GM19035 (cell line): Measurements from ENCODE around the gene RGS1.
"Not testable (repeated sequence)": the region's sequence is repeated elsewhere in the genome, so short reads cannot be mapped to it uniquely, and the experiment has no call there.

ENCODE experiments used
- ATAC-seq: cut with Tn5 transposase; IDR thresholded peaks from one replicate; pipeline ENCODE4 v1.9.1; 2021; ENCODE audit not compliant: unreplicated experiment

Gene RGS1

DNA sequence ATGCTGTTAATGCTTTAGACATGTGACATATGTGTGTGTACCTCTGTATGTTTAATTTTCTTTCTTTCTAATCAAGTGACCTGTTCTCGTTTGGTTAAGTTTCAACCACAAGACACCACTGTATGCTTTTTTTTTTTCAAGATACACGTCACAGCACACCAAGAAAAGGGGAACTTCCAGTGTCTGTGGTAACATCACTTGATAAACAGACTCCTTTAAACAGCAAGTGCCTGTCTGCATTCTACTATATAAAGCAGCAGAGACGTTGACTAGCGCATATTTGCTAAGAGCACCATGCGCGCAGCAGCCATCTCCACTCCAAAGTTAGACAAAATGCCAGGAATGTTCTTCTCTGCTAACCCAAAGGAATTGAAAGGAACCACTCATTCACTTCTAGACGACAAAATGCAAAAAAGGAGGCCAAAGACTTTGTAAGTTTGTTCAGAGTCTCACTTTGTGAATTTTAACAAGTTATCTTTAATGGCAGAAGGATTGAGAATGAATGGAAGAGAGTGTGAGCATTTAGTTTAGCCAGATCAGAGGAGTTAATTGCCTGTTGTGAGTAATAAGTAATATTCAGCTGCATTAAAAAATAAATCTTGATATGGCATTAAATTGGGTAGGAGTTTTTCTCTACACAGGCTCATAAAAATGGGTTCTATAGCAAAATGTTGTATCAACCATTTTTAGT, at the start of gene RGS1:
Gene RGS1 (plus strand): TSS at position 275 of the 691 bp plus-strand sequence. CDS start 20 bp downstream, at position 295.
- peak; percentile 89 for ATAC-seq

DNA sequence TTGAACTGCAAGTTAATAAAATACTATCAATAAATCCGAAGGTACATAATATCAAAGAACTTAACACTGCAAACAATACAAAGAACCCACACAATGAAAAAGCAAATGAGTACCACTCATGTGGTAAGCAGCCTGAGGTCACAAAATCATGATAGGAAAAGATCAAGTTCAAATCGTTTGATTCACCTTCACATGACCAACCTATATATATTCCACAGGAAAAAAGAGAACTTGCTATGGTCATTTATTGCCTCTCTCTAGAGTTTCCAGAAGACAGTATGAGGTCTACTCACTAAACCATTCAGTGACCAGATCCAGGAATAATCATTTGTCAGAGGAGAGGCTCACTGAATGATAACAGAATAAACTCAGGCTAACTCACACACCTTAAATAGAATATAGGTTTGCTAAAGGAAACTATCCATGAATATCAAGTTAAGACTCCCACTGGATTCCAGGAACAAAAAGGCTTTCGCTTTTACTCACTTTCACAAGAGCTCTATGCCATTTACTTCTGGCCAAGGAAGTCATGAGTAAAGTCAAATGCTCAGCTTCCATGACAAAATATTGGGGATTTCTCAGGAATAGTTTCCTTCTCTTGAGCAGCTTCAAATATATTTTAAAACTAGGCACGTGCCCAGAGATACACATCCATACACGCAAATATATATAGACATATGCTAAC, 48.3 kb upstream of the RGS1 start:
- no peak for ATAC-seq

DNA sequence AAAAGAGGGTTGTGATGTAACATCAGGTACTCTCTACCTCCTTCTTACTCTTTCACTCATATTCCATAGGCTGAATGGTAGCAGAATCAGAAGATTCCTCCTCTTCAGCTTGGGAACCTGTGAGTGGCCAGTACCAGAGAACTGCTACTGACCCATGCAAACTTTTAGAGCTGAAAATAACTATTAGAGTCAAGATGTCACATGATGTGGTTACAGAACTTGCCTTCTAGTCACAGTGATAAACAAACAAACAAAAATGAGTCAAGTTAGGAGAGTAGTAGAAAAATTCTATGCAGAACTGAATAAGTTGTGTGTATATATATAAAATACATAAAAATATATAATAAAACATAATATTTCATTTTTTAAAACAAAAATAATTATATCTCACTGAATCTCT, 47.6 kb upstream of the RGS1 start:
- ATAC-seq: peak; percentile 47

DNA sequence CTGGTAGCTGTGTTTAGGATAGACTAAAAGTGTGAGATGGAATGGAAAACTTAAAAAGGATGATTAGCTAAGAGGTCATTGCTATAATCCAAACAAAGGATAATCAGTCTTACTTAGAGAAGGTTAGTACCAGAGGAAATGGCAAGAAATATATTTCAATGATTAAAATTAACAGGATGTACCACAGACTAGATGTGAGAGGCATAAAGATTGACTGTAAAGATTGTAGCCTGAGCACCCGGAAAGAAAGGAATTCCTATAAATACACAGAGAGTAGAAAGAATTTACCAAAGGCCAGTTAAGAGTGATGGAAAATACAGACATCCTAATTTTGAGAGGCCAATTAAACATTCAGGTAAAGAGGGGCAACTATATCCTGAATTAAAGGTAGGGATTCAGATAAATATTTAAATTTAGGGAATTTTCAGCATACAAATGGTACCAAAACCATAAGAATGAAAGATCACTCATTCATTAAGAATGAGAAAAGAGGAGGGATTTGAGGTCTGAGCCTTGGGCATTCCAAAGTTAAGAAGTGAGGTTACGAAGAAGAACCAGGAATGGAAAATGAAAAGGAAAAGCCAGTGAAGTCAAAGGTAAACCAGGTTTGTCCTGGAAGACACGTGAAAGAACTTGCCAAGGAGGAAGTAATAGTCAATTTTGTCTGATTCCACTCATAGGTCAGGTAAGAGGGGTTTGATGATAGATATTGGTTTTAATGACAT, 46.4 kb upstream of the RGS1 start:
- no peak for ATAC-seq

DNA sequence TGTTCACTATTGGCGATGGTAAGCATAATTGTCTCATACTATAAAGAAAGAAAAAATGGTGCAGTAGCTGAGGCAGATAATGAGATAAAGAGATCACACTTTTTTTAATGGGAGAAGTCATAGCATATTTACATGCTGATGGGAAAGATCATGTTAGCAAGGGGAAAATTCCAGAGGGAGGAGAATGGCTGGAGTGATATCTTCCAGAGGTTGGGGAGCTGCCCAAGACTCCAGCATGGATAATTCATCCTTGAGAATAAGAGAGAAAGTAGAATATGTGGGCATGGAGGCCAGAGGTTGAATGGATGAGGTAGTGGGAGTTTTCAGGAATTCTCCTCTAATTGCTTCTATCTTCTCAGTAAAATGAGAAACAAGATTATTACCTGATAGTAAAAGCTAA, 45.8 kb upstream of the RGS1 start:
- ATAC-seq: no peak

DNA sequence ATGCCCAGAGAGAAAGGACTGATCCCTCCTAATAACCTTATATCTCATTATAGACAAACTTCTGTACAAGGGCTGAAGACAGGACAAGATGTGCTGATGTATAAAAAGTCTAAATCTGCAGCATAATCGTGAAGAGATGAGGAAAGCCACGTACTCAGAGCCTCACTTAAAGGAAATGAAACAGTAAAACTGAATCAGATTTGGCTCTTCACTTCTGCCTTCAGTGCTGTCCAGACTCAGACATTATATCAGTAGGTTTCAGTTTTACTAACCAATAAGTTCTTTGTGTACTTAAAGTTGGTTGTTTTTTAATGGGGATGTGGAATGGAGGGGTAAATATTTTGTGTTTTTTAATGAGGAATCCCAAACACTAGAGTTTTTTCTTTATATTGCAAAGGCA, 45.3 kb upstream of the RGS1 start:
- ATAC-seq: peak; percentile 97

DNA sequence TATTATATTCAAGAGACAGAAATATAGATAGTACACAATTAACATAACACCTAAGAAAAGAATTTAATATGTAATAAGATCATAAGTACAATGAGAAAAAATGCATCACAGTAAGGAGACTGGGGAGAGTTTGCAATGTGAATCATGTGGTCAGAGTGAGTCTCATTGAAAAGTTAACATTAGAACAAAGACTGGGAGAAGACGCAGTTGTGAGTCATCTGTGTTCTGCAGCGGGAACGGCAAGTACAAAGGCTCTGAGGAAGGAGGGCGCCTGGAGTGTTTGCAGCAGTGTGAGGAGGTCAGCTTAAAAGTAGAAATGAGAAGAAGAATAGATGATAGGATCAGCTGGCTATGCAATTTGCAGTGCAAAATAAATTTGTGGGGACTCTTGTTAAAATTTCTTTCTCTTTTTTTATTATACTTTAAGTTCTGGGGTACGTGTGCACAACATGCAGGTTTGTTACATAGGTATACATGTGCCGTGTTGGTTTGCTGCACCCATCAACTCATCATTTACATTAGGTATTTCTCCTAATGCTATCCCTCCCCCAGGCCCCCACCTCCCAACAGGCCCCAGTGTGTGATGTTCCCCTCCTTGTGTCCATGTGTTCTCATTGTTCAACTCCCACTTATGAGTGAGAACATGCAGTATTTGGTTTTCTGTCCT, 44.4 kb upstream of the RGS1 start:
- ATAC-seq: not testable (repeated sequence)

GRCh38 chr1:192534666-192535065, 40.9 kb upstream of the RGS1 start:
- no peak for ATAC-seq

- no peak for ATAC-seq
These were observed 39.5 kb upstream of the RGS1 start for GRCh38 chr1:192535916-192536664.

DNA sequence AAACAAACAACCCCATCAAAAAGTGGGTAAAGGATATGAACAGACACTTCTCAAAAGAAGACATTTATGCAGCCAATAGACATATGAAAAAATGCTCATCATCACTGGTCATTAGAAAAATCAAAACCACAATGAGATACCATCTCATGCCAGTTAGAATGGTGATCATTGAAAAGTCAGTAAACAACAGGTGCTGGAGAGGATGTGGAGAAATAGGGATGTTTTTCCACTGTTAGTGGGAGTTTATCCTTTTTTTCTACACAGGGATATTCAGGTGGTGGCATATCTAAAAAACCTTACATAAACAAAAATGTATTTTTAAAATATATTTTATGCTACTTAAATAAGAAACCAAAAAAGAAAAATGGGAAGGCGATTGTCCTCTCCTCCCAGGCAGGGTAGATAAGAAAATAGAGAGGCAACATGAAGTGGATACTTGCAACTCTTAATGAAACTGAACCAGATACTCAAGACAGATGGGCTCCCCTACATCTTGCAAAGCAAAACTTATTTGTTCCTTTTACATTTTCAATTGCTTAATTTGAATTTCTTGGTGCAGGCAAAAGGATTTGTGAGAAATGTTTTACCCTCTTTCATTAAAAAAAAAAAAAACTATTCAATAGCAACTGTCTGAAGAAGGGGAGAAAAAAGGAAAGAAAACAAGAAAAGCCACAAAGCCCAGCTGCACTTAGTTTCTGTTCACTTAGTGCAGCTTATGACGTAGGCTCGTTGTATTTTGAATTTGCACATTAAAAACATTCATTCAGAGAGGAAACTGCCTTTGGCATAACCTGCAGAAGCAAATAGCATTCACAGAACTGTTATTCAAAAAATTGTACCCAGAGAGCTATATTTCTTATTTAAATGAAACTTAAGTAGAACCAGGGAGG, 36.9 kb upstream of the RGS1 start:
- peak; percentile 87 for ATAC-seq

- peak; percentile 2 for ATAC-seq
These were observed 36.1 kb upstream of the RGS1 start for GRCh38 chr1:192539297-192540092.

DNA sequence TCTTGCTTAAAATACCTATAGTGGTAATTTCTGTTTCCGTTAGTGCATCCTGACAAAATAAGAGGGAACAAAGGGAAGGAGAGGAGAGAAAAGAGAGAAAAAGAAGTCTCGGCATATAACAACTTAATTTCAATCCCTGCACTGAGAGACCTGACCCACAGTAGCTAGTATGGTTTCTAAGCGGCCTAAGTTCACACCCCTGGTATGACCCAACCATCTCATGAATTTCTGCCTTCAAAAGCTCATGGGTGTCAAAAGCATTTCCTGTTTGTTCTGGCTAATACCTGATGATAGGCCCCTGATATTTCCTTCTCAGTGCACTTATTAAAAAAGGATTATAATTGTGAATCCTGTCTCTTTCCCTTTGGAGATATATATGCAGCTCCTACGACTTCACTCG, 32.1 kb upstream of the RGS1 start:
- no peak for ATAC-seq

GRCh38 chr1:192545896-192546521, 29.6 kb upstream of the RGS1 start:
- ATAC-seq: peak; percentile 47

GRCh38 chr1:192546596-192547190, 28.9 kb upstream of the RGS1 start:
- no peak for ATAC-seq

- no peak for ATAC-seq
These were observed 28.1 kb upstream of the RGS1 start for GRCh38 chr1:192547501-192547900.

DNA sequence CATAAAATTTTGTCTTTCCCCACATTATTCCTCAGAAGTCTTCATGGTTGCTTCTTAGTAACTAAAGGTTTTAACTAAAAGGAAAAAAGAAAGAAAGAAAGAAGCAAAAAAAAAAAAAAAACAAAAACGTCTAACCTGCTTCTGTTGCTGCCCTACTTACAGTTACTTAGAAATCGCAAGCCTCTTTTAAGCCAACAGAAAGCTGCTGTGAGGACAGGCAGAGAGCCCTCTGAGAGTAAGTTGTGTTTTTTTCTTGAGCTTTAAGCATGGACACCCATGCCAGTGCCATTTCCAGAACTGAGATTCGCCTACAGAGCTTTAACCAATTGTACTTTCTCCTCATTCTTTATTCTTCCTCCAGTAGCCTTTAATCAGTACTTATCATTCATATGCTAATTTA, 25.6 kb upstream of the RGS1 start:
- ATAC-seq: no peak

DNA sequence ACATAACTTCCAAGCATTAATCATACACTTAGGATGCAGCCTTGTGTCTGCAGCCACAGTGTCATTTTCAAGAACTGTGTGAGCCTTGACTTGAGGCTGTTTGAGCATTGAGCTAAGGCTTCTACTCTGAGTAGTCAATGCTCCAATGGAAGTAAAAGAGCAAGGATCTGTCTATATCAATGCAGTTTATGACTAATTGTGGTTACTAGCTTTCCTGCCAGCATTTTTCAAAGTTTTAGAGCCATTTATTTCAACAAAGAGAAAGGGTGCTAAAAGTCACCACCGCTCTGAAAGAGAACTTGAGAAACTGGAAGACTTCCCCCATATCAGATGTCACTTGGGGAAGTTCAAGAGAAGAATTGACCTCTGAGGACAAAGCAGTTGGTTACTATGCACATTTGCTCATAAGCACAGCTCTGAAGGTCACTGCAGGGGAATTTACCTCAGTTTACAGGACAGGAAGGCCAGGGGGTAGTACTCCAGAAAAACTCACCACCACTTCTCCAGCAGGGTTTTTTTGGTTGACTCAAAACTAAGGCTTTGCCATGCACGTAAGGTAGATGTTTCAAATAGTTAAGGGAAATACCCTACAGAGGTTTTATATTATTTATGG, 24.5 kb upstream of the RGS1 start:
- ATAC-seq: peak; percentile 57

DNA sequence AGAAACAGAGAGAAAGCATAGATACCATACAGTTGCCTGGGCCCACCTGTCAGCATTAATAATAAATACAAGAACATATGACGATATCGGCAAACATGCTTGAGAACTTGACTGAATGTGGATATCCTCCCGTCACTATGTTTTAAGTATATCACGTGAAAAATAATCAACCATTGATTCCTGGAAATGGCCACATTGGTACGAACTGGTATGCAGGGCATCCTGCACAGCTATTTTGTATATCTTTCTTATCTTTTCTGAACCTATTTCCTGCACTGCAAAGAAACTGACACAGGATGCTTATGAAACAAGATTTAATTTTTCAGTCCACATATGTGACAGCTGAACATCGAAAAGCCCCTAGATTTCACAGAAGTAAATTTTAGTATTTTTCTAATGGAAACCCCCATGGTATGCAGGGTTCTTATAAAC, 22.8 kb upstream of the RGS1 start:
- ATAC-seq: no peak
